ENCODE measurements around the gene HNF4A.

DNA sequence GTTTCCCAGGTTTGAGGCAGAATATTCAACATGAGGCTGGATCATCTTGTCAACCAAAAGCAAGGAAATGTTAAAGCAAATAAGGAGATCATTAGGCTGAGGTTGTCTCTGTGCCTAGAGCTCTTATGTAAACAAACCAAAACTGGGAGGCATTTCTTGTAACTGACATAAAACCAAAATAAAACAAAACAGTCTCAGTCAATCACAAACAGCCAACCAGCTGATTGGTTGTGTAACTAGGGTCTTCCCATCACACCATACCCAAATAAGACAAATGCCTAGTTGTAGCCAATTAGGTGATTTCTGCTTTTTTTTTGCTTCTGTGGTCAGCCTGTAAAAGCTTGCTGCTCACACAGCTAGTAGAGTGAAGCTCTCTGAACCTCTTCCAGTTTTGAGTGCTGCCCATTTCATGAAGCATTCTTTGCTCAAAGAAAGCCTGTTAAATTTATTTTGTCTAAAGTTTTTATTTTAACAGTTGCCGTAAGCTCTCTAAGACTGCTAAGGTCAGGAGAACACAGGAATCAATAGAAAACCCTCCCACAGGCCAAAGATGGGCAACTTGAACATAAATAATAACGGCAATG lies 35.6 kb upstream of the HNF4A start:
- no peak for TF ChIP-seq EZH2phosphoT487 (IDR thresholded peaks at IDR 0.05; ENCODE audit: low read depth)
- no peak for TF ChIP-seq CTCF (IDR thresholded peaks at IDR 0.05; ENCODE audit: low read depth, low read length)
